Measurements from ENCODE around the gene ATP5F1D.

DNA sequence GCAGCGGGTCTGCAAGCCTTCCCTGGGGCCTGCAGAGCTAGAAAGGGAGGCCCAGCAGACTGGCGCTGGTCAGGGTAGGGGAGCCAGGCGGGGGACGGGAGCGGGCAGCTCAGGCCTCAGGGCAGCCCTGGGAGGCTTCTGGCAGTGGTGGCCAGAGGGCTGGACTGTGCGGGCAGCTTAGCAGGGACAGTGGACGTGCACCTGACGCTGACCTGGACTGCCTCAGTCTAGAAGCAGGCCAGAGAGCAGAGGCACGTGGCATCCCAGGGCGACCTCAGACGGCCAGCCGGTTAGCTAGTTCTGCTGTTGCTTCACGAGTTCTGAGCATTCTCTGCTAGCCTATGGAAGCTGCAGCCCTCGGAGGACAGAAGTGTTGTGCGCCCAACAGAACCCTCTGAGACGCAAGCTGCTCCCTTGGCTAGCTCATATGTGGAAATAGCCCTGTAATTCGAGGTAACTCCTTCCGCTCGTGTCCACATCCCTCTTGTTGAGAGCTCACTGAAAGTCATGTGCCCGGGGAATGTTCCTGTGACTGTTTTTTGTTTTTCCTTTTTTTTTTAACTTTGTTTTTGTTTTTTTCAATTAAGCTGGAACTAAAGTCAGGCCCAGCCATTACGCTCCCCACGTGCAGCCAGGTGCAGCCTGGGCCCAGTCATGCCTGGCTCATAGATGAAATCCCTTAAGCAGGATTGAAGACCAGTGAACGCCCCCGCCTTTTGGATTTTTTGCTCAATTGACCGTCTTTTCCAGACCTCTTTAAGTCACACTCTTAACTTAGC is 31.9 kb downstream of the ATP5F1D start:
- TF ChIP-seq, protein P1, sequence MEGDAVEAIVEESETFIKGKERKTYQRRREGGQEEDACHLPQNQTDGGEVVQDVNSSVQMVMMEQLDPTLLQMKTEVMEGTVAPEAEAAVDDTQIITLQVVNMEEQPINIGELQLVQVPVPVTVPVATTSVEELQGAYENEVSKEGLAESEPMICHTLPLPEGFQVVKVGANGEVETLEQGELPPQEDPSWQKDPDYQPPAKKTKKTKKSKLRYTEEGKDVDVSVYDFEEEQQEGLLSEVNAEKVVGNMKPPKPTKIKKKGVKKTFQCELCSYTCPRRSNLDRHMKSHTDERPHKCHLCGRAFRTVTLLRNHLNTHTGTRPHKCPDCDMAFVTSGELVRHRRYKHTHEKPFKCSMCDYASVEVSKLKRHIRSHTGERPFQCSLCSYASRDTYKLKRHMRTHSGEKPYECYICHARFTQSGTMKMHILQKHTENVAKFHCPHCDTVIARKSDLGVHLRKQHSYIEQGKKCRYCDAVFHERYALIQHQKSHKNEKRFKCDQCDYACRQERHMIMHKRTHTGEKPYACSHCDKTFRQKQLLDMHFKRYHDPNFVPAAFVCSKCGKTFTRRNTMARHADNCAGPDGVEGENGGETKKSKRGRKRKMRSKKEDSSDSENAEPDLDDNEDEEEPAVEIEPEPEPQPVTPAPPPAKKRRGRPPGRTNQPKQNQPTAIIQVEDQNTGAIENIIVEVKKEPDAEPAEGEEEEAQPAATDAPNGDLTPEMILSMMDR (IDR thresholded peaks at IDR 0.05): no peak
- TF ChIP-seq POLR2A (IDR thresholded peaks at IDR 0.05): no peak
